Trophoblast cell (in vitro differentiated cells and primary cell): ENCODE measurements around the gene SLC36A1.
A peak's percentile ranks its signal among the peaks of the same experiment; 100 is the strongest.

Experiments
- DNase-seq, 2 donors: peaks; one replicate each; pipeline ENCODE4 v3.0.0-alpha.2; 2016
- H2AFZ ChIP-seq: 2 replicates; pipeline ENCODE4 v1.6.1; 2013; ENCODE audit warnings: low read length, moderate library complexity, mild to moderate bottlenecking; ENCODE audit not compliant: insufficient read depth, poor library complexity
- H2AK5ac ChIP-seq: 2 replicates; pipeline ENCODE4 v1.6.1; 2013; ENCODE audit warnings: mild to moderate bottlenecking, low read length
- H2BK120ac ChIP-seq: 2 replicates; pipeline ENCODE4 v1.6.1; 2013; ENCODE audit warnings: low read length, mild to moderate bottlenecking, moderate library complexity; ENCODE audit not compliant: insufficient read depth, poor library complexity
- H2BK12ac ChIP-seq: 2 replicates; pipeline ENCODE4 v1.6.1; 2013; ENCODE audit warnings: mild to moderate bottlenecking, low read length, moderate library complexity
- H2BK5ac ChIP-seq: 2 replicates; pipeline ENCODE4 v1.6.1; 2013; ENCODE audit warnings: low read length, low read depth, moderate library complexity, mild to moderate bottlenecking; ENCODE audit not compliant: poor library complexity
- H3K14ac ChIP-seq: 2 replicates; pipeline ENCODE4 v1.6.1; 2013; ENCODE audit warnings: mild to moderate bottlenecking, low read length
- H3K18ac ChIP-seq: 2 replicates; pipeline ENCODE4 v1.6.1; 2013; ENCODE audit warnings: mild to moderate bottlenecking, low read length
- H3K23ac ChIP-seq: 2 replicates; pipeline ENCODE4 v1.6.1; 2013; ENCODE audit warnings: low read length
- H3K27ac ChIP-seq: 2 replicates; pipeline ENCODE4 v1.5.1; 2013; ENCODE audit warnings: low read depth, mild to moderate bottlenecking, inconsistent platforms, low read length, moderate library complexity
- H3K27me3 ChIP-seq: 2 replicates; pipeline ENCODE4 v1.6.1; 2013; ENCODE audit warnings: inconsistent platforms, mild to moderate bottlenecking, low read length, moderate library complexity; ENCODE audit not compliant: insufficient read depth
- H3K36me3 ChIP-seq, 2 experiments: 1 replicate in 1 of 2; 2 replicates in 1 of 2; pipeline ENCODE4 v1.6.1; 2013; ENCODE audit warnings: low read length in 2 of 2, mild to moderate bottlenecking in 2 of 2, moderate library complexity in 1 of 2; ENCODE audit not compliant: insufficient read depth in 2 of 2, control insufficient read depth in 1 of 2
- H3K4ac ChIP-seq: 2 replicates; pipeline ENCODE4 v1.6.1; 2013; ENCODE audit warnings: low read depth, mild to moderate bottlenecking, low read length, moderate library complexity
- H3K4me1 ChIP-seq, 2 experiments: 1 replicate in 1 of 2; 2 replicates in 1 of 2; pipeline ENCODE4 v1.6.1; 2013; ENCODE audit warnings: low read length in 2 of 2, mild to moderate bottlenecking in 2 of 2, moderate library complexity in 1 of 2; ENCODE audit not compliant: insufficient read depth in 2 of 2, control insufficient read depth in 1 of 2
- H3K4me2 ChIP-seq: 2 replicates; pipeline ENCODE4 v1.6.1; 2013; ENCODE audit warnings: inconsistent platforms, mild to moderate bottlenecking, low read length, moderate library complexity
- H3K4me3 ChIP-seq: 2 replicates; pipeline ENCODE4 v1.5.1; 2013; ENCODE audit warnings: mild to moderate bottlenecking, low read depth, low read length, inconsistent platforms
- H3K79me1 ChIP-seq: one replicate; pipeline ENCODE4 v1.6.1; 2013; ENCODE audit warnings: low read length
- H3K79me2 ChIP-seq: 2 replicates; pipeline ENCODE4 v1.6.1; 2013; ENCODE audit warnings: low read length, mild to moderate bottlenecking; ENCODE audit not compliant: control insufficient read depth, insufficient read depth, poor library complexity
- H3K9ac ChIP-seq: 2 replicates; pipeline ENCODE4 v1.6.1; 2013; ENCODE audit warnings: mild to moderate bottlenecking, low read length
- H3K9me3 ChIP-seq: 2 replicates; pipeline ENCODE4 v1.6.1; 2013; ENCODE audit warnings: low read depth, mild to moderate bottlenecking, control low read depth, inconsistent platforms, low read length; ENCODE audit not compliant: insufficient read depth
- H4K12ac ChIP-seq: 2 replicates; pipeline ENCODE4 v1.6.1; 2013; ENCODE audit warnings: low read depth, mild to moderate bottlenecking, low read length, moderate library complexity
- H4K8ac ChIP-seq: 2 replicates; pipeline ENCODE4 v1.6.1; 2013; ENCODE audit warnings: low read depth, mild to moderate bottlenecking, low read length, moderate library complexity
- H4K91ac ChIP-seq: one replicate; pipeline ENCODE4 v1.6.1; 2013; ENCODE audit warnings: low read depth, mild to moderate bottlenecking, low read length, moderate library complexity
- WGBS: extraction: QIAGEN DNeasy Blood & Tissue Kit; methylation state at CpG from one replicate; pipeline ENCODE4 v1.1.7; 2013; ENCODE audit warnings: missing lambda C conversion rate; ENCODE audit not compliant: insufficient read length, insufficient coverage; ENCODE audit errors: extremely low coverage; 5-methylcytosine and 5-hydroxymethylcytosine counted together

The SLC36A1 gene

DNA sequence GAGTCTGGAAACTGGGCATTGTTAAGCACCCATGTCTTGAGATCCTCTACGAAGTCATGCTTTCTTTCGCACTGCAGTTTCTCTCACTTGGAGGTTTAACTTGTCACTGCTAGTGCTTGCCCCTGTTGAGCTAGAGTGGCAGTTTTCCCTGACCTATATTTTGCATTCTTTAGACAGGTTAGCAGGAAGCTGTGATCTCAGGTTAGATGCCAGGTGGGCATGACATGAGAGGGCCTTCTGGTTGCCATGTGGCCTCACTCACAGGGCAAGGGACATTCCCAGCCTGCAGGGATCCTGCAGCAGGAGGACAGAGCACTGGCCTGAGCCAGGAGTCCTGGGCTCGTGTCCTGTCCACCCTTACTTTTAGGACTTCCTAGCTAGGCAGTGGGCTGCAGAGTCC, 28.6 kb downstream of the SLC36A1 start:
- Histone ChIP-seq H3K4me2 (no peak overlapping the region), H3K79me1 (no peaks in the 10 kb centered on the region), H2BK12ac (no peak overlapping the region), H3K4me3 (no peak overlapping the region), H3K4me1 (peaks cover 0 to 2% of the 10 kb centered on the region in 2 experiments), H3K18ac (no peak overlapping the region), H3K27me3 (no peaks in the 10 kb centered on the region), H2BK120ac (no peak overlapping the region), H2AFZ (no peak overlapping the region), H2BK5ac (no peak overlapping the region), H3K9me3 (peaks cover 3% of the 10 kb centered on the region), H3K4ac (no peak overlapping the region), H4K91ac (no peak overlapping the region), H3K14ac (no peak overlapping the region), H4K12ac (no peak overlapping the region), H3K36me3 (peaks cover 3 to 8% of the 10 kb centered on the region in 2 experiments), H3K79me2 (no peaks in the 10 kb centered on the region), H4K8ac (no peak overlapping the region), H3K27ac (no peak overlapping the region), H2AK5ac (no peak overlapping the region), H3K9ac (no peak overlapping the region), H3K23ac (no peak overlapping the region)
- no CpG with 5 or more reads among the region's 3 CpGs for WGBS
- no peak for DNase-seq

DNA sequence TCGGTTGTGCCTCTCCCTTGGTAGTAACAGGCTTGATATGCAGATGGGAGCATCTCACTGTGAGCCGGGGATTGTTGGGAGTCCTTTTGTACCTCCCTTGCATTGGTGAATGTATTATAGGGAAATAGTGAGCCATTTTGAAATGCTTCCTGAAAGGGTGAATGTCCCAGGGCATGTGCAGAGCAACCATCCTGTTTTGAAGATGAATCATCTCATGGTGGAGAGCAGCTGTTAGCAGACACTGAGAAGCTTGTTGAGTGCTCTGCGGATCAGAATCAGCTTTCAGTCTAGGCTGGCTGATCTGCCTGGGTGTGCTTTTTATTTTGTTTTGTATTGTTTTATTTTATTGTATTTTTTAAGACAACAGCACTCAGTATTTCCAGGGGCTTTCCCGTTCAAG, 29.7 kb downstream of the SLC36A1 start:
- no peak overlapping the region for H3K27ac ChIP-seq
- no peaks in the 10 kb centered on the region for H3K27me3 ChIP-seq
- H4K12ac ChIP-seq: no peak overlapping the region
- no peak overlapping the region for H3K9ac ChIP-seq
- DNase-seq: peak in 1 of 2 donors; percentile 21
- no CpG with 5 or more reads among the region's 4 CpGs for WGBS
- no peak overlapping the region for H3K4me3 ChIP-seq
- H3K9me3 ChIP-seq: peaks cover 3% of the 10 kb centered on the region
- H2BK5ac ChIP-seq: no peak overlapping the region
- no peak overlapping the region for H2BK12ac ChIP-seq
- H3K79me2 ChIP-seq: no peaks in the 10 kb centered on the region
- H3K18ac ChIP-seq: no peak overlapping the region
- peaks cover 0 to 2% of the 10 kb centered on the region in 2 experiments for H3K4me1 ChIP-seq
- H2AK5ac ChIP-seq: no peak overlapping the region
- H2AFZ ChIP-seq: no peak overlapping the region
- peaks cover 3 to 8% of the 10 kb centered on the region in 2 experiments for H3K36me3 ChIP-seq
- no peak overlapping the region for H3K23ac ChIP-seq
- H3K4me2 ChIP-seq: no peak overlapping the region
- H4K91ac ChIP-seq: no peak overlapping the region
- H3K79me1 ChIP-seq: no peaks in the 10 kb centered on the region
- H3K4ac ChIP-seq: no peak overlapping the region
- H2BK120ac ChIP-seq: no peak overlapping the region
- H3K14ac ChIP-seq: no peak overlapping the region
- no peak overlapping the region for H4K8ac ChIP-seq

DNA sequence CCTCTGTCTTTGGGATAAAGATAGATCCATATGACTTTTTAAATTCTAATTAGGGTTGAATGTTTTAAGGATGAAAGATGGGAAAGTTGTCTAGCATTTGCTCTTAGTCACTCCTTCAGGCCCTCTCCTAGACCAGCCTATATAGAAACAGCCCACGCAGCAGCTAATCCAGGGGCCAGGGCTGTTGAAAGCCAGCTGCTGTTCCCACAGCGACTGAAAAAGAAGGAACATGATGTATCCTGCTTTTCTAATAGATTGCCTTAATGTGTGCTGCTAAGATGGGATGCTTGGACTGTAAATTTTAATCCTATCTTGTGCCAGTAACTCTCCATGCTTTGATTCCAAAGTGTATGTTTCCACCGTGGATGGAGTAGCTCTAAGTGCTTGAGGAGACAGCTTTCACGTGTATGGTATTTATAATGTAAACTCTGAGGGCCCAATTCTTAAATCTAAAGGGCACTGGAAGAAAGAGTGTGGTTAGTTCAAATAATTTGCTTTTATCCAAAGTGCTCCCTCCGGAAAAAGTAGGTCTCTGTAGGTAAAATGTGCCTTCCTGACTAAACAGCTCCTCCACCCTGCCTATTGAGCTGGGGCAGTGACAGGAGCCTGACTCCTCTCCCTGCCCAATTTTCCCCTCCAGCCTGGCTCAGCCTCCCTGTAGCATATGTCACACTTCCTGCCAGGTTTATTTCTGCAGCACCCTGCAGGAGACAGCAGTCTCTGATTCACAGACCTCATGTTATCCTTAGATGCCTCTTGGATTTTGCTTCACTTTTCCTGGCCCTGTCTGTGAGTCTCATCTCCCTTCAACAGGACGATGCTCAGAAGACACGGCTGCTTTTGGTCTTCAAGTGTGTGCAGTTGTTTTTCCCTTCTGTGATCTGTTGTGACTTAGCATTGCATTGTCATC, 33.2 kb downstream of the SLC36A1 start:
- H3K79me1 ChIP-seq: no peaks in the 10 kb centered on the region
- H3K9me3 ChIP-seq: peaks cover 3% of the 10 kb centered on the region
- no peak overlapping the region for H3K27ac ChIP-seq
- H3K4ac ChIP-seq: no peak overlapping the region
- no peak overlapping the region for H4K12ac ChIP-seq
- no peak overlapping the region for H3K9ac ChIP-seq
- no peak overlapping the region for H4K8ac ChIP-seq
- H3K4me2 ChIP-seq: no peak overlapping the region
- H2AFZ ChIP-seq: no peak overlapping the region
- peaks cover 0 to 2% of the 10 kb centered on the region in 2 experiments for H3K4me1 ChIP-seq
- H3K27me3 ChIP-seq: no peaks in the 10 kb centered on the region
- peaks cover 3 to 12% of the 10 kb centered on the region in 2 experiments for H3K36me3 ChIP-seq
- H4K91ac ChIP-seq: no peak overlapping the region
- no peak overlapping the region for H3K14ac ChIP-seq
- no peak overlapping the region for H2BK5ac ChIP-seq
- no peak overlapping the region for H2BK120ac ChIP-seq
- WGBS: no CpG with 5 or more reads among the region's 7 CpGs
- no peak for DNase-seq
- H3K18ac ChIP-seq: no peak overlapping the region
- no peak overlapping the region for H3K23ac ChIP-seq
- no peaks in the 10 kb centered on the region for H3K79me2 ChIP-seq
- no peak overlapping the region for H2BK12ac ChIP-seq
- no peak overlapping the region for H3K4me3 ChIP-seq
- H2AK5ac ChIP-seq: no peak overlapping the region

DNA sequence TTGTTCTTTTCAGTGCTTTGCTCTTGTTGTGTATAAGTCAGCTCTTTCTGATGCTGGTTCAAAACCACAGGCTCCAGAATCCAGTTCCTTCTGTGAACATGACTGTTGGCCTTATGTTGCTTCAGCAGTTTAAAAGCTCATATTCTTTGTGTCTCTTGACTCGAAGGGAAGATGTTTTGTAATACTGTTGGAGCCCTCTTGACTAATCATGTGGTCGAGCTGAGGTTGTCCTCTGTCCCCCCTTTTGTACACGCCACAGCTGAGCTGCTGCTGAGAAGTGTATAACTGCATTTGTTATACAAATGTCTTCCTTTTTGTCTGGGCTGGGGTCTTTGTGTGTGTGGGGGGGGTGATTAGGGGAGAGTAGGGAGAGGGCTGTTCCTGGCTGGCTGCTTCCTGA, 35.8 kb downstream of the SLC36A1 start:
- no CpG with 5 or more reads among the region's 3 CpGs for whole genome bisulfite sequencing
- H3K4me1 ChIP-seq: no peaks in the 10 kb centered on the region
- H3K27ac ChIP-seq: no peak overlapping the region
- H3K27me3 ChIP-seq: no peaks in the 10 kb centered on the region
- no peak overlapping the region for H4K12ac ChIP-seq
- no peak overlapping the region for H4K8ac ChIP-seq
- no peak overlapping the region for H3K18ac ChIP-seq
- no peak overlapping the region for H2BK12ac ChIP-seq
- H2BK120ac ChIP-seq: no peak overlapping the region
- peak in 1 of 2 donors; percentile 32 for DNase-seq
- no peaks in the 10 kb centered on the region for H3K9me3 ChIP-seq
- no peak overlapping the region for H2AFZ ChIP-seq
- no peak overlapping the region for H3K23ac ChIP-seq
- H3K4me3 ChIP-seq: no peak overlapping the region
- H2BK5ac ChIP-seq: no peak overlapping the region
- no peak overlapping the region for H3K4ac ChIP-seq
- no peak overlapping the region for H3K4me2 ChIP-seq
- H3K9ac ChIP-seq: no peak overlapping the region
- H3K79me2 ChIP-seq: no peaks in the 10 kb centered on the region
- no peak overlapping the region for H3K14ac ChIP-seq
- no peak overlapping the region for H2AK5ac ChIP-seq
- H4K91ac ChIP-seq: no peak overlapping the region
- H3K36me3 ChIP-seq: peaks cover 6 to 13% of the 10 kb centered on the region in 2 experiments
- H3K79me1 ChIP-seq: no peaks in the 10 kb centered on the region
